KOPT-K1 (cell line): Measurements from ENCODE around the gene PACS1.
"Not testable (repeated sequence)": the region's sequence is repeated elsewhere in the genome, so short reads cannot be mapped to it uniquely, and the experiment has no call there.

Experiments used
- H3K27ac ChIP-seq: fragments of 200-600 bp; sonication (generic); 2 replicates; pipeline ENCODE4 v1.5.1; 2016; ENCODE audit warnings: antibody characterized with exemption, mild to moderate bottlenecking, low read depth, low read length; ENCODE audit not compliant: poor library complexity, severe bottlenecking
- H3K36me3 ChIP-seq: fragments of 200-600 bp; sonication (generic); 2 replicates; pipeline ENCODE4 v1.5.1; 2017; ENCODE audit warnings: antibody characterized with exemption, mild to moderate bottlenecking, low read length, moderate library complexity; ENCODE audit not compliant: insufficient read depth
- H3K9me3 ChIP-seq: fragments of 200-600 bp; sonication (generic); 2 replicates; pipeline ENCODE4 v1.5.1; 2017; ENCODE audit warnings: antibody characterized with exemption, low read length, mild to moderate bottlenecking; ENCODE audit not compliant: insufficient read depth, poor library complexity, severe bottlenecking

The PACS1 gene

DNA sequence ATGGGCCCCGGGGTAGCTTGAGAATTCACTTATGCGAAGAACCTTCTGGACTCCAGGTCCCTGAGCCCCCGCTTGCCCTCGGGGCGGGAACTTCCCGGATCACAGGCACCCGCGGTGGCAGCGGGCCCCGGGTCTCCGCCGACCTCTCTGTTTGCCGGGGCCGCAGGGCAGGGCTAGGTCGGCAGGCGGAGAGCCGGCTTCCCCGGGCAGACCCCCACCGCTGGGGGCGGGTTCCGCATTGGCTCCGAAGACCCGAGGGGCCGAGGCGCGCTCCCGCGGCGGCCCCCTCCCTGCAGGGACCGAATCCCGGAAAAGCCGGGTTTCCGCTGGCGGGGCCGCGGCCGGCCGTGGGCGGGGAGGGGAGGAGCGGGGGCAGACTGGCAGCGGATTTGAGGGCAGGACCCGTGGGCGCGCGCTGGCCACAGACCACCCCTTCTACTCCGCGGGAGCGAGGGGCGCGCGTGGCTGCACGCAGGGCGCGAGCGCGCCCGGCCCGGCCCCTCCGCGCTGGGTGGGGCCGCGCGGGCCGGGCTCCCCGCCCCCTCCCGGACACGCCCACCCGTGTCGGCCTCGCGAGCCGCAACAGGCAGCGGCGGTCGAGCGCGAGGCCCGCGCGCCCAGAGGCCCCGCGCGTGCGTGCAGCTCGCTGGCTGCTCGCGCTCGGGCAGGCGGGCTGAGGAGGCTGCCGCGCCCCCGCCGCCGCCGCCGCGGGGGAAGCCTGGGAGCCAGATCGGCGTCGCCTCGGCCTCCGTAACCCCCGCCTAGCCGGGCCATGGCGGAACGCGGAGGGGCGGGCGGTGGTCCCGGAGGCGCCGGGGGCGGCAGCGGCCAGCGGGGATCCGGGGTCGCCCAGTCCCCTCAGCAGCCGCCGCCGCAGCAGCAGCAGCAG is at the start of gene PACS1:
Gene PACS1, plus strand, starts transcription at position 558 of the 889 bp plus-strand sequence. Its CDS starts 215 bp downstream, at position 773.
- H3K36me3 ChIP-seq = peaks cover 65% of the 10 kb centered on the region
- no peaks in the 10 kb centered on the region for H3K9me3 ChIP-seq
- peak within 1 kb of the TSS; percentile 49 for H3K27ac ChIP-seq

DNA sequence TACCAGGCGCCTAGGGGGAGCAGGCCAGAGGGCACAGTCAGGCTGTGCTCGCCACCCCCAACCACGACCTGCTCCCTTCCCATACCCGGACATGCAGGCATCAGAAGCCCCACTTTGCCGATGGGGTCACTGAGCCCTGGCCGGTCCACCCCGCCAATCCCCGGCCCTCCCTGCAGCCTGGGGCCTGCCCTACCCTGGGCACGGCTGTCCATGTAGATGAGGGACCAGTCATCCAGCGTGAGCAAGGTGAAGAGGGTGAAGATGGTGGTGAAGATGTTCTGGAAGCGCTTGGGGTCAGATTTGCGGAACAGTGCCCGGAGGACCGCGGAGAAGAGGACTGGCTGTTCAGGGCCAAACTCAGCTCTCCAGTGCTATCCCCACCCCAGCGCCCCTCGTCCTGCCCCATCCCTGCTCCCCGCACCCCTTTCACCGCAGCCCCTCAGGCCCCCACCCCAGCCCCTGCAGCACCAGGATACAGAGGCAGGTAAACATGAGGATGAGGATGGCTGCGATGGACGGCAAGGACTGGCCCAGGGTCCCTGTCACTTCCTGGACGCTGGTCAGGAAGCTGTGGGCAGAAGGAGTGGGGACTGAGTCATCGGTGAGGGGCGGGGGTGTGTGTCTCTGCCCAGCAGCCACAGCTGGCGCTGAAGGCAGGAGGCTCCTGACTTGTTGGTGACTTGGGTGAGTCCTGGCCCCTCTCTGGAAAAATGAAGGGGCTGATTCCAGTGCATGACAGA is 49.3 kb upstream of the PACS1 start:
- H3K36me3 ChIP-seq = no peaks in the 10 kb centered on the region
- no peak overlapping the region for H3K27ac ChIP-seq
- H3K9me3 ChIP-seq = no peaks in the 10 kb centered on the region

DNA sequence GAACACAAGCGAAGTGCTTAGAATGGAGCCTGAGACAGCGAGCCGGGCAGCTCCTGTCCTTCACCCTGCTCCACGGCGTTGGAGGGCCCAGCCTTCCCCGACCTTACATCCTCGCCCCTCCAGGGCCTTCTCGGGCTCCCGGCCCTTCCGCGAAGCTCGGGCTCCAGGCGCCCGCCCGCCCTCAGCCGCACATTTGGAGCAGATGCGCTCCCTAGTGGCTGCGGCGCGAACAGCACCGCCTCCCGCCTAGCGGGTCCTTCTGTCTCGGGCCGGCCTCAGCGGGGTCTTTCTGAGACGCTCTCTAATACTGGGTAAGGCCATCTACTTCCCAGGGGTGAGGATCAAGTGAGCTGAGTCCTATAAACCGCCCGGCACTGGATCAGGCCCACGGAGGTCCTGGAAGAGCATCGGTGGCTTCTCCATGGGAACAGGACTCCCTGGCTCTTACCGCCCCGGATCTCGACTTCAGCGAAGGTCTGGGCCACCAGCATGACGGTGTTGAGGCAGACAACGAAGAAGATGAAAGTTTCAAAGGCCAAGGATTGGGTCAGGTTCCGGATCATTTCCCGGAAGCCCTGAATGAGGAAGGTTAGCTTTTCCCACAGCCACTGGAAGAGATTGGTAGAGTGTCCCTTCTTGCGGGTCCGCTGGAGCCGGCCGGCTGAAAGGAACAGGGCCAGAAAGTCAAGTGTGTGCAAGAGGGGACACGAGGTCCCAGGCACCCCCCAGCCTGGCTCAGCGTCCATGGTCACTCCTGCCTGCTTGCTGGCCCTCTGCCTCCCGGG is 47.5 kb upstream of the PACS1 start:
- H3K27ac ChIP-seq = no peak overlapping the region
- no peaks in the 10 kb centered on the region for H3K36me3 ChIP-seq
- no peaks in the 10 kb centered on the region for H3K9me3 ChIP-seq

DNA sequence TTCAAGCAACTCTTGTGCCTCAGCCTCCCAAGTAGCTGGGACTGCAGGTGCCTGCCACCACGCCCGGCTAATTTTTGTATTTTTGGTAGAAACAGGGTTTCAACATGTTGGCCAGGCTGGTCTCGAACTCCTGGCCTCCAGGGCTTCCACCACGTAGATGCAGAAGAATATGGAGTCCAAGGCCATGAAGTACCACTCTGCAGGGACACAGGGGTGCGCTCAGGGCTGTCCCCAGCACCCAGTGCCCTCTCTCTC is 47.0 kb upstream of the PACS1 start:
- H3K36me3 ChIP-seq, H3K9me3 ChIP-seq, H3K27ac ChIP-seq: not testable (repeated sequence)

DNA sequence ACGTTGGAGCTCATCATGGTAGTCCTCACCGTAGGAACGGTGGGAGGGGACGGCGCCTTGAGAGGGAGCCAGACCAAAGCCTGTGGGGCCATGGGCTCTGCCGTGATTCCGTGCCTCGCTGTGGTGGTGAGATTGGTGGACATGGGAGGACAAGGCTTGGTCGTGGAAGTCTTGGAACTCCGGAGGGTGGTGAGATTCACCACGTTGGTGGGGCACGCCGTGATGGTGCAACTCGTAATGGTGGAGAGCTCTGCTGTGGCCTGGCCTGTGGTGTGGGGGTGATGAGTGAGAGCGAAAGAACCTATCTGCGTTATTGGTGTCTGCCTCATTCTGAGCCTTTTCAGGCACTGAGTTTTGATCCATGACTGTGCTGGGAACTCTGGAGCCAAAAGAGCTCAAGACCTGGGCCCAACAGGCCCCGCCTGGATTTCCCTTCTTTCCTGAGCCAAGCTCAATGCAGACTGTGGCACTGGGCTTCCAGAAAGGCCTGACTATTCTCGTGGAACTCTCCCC is 44.0 kb upstream of the PACS1 start, which contains the start of gene CATSPER1:
Gene CATSPER1, minus strand, starts transcription at position 463 of the 513 bp plus-strand sequence. Its CDS starts 100 bp downstream, at position 363.
- Histone ChIP-seq H3K36me3 (no peaks in the 10 kb centered on the region), H3K27ac (no peak within 1 kb of the TSS), H3K9me3 (no peaks in the 10 kb centered on the region)

DNA sequence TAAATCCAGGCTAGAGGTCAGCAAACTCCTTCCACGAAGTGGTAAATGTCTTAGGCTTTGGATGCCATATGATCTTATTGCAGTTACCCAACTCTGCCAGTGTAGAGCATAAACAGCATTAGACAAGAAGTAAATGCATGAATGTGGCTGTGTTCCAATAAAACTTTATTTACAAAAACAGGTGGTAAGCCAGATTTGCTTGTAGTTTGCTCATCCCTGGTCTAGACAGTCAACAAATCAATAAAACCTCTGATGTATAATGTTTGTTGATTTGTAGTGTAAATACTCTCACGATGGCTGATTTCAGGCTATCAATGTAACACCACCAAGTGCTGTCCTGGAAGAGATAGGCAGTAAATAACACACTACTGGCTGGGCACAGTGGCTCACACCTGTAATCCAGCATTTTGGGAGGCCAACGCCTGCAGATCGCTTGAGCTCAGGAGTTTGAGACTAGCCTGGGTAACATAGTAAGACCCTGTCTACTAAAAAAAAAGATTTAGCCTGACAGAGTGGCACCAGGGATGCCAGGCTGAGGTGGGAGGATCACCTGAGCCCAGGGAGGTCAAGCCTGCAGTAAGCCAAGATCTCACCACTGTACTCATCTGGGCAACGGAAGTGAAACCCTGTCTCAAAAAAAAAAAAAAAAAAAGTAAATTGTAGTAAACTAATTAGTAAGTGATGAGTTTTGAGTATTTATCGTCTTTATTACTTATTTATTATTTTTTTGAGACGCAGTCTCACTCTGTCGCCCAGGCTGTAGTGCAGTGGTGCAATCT is 36.9 kb upstream of the PACS1 start:
- H3K36me3 ChIP-seq = no peaks in the 10 kb centered on the region
- H3K9me3 ChIP-seq = no peaks in the 10 kb centered on the region
- H3K27ac ChIP-seq = no peak overlapping the region

DNA sequence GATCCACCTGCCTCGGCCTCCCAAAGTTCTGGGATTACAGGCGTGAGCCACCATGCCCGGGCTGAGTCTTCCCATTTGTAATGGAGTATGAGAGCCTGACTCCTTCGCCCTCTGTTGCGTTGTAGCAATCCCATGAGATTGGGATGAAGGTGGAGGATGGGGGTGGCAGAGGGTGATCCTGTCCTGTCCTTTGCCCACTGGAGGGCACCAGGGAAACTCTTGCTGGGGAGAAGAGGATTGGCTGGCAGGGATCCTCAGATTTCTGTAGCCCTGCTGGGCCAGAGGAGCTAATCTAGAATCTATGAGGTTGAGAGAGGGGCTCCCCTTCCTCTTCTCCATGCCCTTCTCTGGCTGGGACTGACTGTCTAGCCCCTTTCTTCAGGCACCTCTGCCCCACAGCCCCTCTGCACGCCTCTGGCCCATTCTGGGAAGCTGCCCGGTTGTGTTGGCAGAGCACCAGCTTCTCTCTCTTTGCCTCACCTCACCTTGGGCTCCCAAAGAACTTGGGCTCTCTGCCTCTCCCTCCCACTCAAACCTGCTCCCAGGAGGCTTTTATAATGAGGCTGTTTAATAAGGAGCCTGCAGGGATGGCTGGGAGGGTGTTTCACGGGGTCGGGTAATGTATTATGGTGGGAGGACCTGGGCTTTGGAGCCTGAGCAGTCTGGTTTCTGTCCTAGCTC is 34.3 kb upstream of the PACS1 start:
- H3K36me3 ChIP-seq = no peaks in the 10 kb centered on the region
- H3K27ac ChIP-seq = no peak overlapping the region

DNA sequence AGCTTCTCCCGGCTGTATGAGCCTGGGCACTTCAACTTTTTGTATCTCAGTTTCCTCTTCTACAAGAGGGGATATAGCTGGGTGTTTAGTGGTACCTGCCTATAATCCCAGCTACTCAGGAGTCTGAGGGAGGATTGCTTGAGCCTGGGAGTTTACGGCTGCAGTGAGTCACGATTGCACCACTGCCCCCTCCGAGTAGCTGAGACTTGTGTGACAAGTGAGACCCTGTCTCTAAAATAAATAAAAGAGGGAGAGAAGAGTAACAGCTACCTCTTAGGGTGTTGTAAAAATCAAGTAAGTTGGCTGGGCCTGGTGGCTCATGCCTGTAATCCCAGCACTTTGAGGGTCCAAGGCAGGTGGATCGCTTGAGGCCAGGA is 33.8 kb upstream of the PACS1 start:
- Histone ChIP-seq H3K27ac (no peak overlapping the region), H3K36me3 (no peaks in the 10 kb centered on the region), H3K9me3 (no peaks in the 10 kb centered on the region)

More for the DNA sequence above, 34.3 kb upstream of the PACS1 start:
- no peaks in the 10 kb centered on the region for H3K9me3 ChIP-seq

DNA sequence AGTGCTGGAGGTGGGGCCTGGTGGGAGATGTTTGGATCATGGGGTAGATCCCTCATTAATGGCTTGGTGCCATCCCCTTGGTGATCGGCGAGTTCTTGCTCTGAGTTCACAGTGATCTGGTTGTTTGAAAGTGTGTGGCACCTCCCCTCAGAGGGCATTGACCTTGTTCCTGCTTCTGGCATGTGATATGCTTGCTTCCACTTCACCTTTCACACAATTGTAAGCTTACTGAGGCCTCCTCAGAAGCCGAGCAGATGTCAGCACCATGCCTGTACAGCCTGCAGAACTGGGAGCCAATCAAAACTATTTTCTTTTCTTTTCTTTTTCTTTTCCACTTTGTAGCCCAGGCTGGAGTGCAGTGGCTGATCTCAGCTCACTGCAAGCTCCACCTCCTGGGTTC is 32.7 kb upstream of the PACS1 start:
- H3K9me3 ChIP-seq = no peaks in the 10 kb centered on the region
- H3K36me3 ChIP-seq = no peaks in the 10 kb centered on the region
- no peak overlapping the region for H3K27ac ChIP-seq

DNA sequence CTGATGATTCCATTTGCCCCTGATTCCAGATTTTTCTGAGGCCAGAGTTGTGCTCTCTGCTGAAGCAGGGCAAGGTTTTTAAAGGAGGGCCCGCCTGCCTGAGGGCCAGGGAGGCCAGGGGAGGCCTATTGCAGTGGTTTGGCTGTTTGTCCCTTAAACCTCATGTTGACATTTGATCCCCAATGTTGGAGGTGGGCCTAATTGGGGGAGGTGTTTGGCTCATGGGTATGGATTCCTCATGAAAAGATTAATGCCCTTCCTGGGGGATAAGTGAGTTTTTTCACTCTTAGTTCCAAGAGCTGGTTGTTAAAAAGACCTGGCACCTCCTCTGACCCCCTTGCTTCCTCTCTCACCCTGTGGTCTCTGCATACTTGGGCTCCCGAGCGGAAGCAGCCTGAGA is 30.3 kb upstream of the PACS1 start:
- Histone ChIP-seq H3K36me3 (no peaks in the 10 kb centered on the region), H3K9me3 (no peaks in the 10 kb centered on the region), H3K27ac (no peak overlapping the region)

DNA sequence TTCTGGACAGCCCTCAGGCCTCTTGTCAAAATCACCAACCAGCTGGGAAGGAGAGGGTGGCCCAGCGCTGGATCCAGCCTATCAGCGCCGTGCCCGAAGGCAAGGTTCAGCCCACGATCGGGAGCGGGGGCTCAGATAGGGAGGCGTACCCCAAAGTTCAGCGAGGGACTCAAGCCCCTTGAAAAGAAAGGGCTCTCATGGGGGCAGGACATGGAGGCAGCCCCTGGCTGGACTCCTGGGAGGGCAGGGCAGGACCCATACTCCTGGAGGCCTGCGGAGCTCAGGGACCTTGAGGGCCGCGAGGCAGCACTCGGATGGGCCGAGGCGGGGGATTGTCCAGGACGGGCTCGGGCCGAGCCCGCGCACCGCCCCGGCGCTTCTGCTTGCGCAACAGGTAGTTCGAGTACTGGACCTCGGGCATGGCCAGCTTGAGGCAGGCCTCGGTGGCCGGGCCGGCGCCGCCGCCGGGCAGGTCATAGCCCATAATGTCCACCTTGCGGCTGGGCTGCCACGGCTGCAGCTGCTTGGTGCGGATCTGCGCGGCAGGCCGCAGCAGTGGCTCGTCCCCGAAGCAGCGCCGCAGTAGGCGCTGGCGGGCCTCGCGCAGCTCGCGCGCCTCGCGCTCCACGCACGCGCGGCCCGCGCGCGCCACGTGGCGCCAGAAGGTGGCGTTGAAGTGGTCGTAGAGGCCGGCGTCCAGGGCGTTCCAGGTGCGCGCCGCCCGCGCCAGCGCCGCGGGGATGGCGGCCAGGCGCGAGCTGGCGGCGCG is 27.7 kb upstream of the PACS1 start:
- Histone ChIP-seq H3K9me3 (no peaks in the 10 kb centered on the region), H3K36me3 (no peaks in the 10 kb centered on the region), H3K27ac (no peak overlapping the region)

DNA sequence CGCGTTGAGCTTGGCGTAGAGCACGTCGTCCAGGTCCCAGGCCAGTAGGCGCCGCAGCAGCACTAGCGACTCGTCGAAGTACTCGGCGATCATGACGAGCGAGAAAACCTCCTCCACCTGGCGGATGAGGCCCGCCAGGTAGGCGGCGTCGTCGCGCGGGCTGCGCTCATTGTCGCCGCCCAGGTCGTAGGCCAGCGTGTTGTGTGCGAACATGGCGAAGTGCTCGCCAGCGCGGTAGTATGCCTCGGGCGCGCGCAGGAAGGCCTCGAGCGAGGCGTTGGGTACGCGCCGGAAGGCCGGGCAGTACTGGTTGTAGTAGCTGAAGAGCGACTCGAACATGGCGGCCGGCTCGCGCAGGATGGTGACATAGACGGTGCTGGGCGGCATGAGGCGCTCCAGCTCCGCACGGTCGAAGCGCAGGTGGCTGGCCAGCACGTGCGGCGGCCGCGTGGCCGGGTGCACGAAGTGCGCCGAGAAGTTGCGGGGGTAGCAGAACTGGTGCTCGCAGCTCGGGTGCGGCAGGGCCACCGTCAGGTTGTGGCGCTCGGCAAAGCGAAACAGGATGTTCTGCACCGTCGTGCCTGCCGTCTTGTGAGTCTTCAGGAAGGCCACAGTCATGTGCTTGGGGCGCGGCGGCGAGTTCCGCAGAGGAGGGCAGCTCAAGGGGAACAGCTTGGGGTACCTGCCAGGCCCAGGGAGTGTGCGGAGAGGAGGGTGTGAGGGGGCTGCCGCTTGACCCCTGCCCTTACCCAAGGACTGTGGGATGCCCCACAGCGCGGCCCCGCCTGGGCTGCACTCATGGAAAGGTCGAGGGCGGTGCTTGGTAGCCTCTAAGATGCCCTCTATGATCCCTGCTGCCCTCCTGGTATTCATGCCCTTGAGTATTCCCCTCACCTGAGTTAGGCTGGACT is 26.8 kb upstream of the PACS1 start:
- Histone ChIP-seq H3K27ac (no peak overlapping the region), H3K36me3 (no peaks in the 10 kb centered on the region), H3K9me3 (no peaks in the 10 kb centered on the region)

DNA sequence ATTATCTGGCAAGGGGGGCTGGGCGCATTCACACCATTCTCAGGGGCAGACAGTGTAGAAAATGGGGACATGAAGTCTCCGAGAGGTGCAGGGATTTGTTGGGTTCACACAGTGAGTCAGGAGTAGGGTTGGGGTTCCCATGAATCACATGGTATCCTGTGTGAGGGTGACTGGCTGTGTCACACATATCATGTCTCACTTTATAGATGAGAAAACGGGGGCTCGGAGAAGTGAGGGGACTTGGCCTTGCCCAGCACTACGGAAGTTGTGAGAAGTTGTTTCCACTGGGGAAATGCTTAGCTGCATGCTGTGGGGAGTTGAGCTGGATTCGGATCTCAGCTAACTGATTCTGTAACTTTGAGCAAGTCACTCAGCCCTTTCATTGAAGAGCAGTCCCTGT is 25.3 kb upstream of the PACS1 start:
- no peaks in the 10 kb centered on the region for H3K9me3 ChIP-seq
- no peak overlapping the region for H3K27ac ChIP-seq
- no peaks in the 10 kb centered on the region for H3K36me3 ChIP-seq
